T-helper 22 cell (primary cell): ENCODE measurements around the gene THRAP3.

Experiments used
- DNase-seq: peaks from one replicate; pipeline ENCODE4 v3.0.0-alpha.2; 2020; ENCODE audit warnings: low read depth

Gene THRAP3

DNA sequence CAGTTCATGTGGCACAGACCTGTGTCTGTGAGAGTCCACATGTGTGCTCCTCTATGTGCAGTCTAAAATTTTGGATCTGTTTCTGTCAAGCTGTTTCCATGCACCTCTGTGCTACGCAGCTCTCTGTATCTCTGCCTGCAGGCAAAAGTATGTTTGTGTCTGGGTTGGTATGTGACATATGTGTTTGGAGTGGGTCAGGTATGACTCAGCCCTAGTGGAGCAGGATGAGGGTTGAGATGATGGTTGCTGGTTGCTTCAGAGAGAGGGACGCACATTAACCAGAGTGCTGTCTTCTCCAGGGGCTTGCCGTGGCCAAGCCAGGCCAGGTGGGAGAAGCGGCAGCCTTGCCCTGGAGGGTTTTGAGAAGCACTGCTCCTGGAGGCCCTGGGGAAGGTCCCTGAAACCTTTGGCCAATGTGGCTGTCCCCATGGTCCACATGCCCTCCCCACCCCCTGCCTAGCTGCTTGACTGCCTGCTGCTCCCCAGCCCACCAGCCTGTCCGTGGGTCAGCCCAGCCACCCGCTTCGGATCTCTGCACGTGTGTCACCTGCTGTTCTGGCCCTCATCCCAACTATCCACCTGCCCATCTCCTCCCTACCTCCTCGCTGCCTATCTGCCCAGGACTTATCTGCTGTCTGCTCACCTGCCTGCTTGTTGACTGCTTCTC is 103.3 kb downstream of the THRAP3 start:
- no peak for DNase-seq

- no peak for DNase-seq
These were observed 103.8 kb downstream of the THRAP3 start for GRCh38 chr1:36328088-36328480.

DNA sequence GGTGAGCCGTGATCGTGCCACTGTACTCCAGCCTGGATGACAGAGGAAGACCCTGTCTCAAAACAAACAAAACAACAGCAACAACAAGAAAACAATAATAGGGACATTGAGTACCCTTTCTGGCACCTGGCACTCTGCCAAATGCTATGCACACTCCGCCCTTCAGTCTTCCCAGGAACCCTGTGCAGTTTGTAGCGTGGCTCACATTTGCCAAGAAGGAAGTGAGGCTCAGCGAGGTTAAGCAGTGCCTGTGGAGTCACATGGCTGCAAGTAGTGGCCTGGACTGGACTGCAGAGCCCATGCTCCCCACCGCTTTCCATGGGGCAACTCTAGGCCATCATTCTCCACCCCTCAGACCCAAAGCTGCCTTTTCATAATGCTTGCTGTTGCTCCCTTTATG is 104.5 kb downstream of the THRAP3 start:
- no peak for DNase-seq

GRCh38 chr1:36329817-36330216 is 105.6 kb downstream of the THRAP3 start:
- DNase-seq = no peak

GRCh38 chr1:36330940-36331339 is 106.7 kb downstream of the THRAP3 start:
- no peak for DNase-seq

GRCh38 chr1:36337830-36338229 is 113.6 kb downstream of the THRAP3 start:
- no peak for DNase-seq

DNA sequence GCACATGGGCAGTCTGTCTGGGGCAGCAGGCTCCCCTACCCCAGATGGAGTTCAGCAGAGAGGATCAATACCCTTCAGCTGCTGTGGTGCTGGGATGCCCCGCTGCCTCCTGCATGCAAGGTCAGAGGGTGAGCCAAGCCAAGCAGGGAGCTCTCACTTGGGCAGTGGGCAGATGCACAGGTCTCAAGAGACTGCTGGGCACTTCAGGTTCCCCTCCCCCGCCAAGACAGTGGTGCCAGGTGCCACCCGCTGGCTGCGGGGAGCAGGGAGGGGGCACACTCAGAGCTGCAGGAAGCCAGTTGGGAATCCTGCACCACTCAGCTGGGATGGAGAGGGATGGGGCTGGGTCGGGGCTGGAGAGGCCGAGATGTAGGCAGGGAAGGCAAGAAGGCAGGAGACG is 115.0 kb downstream of the THRAP3 start:
- no peak for DNase-seq

GRCh38 chr1:36339615-36340014 is 115.4 kb downstream of the THRAP3 start:
- DNase-seq = no peak

DNA sequence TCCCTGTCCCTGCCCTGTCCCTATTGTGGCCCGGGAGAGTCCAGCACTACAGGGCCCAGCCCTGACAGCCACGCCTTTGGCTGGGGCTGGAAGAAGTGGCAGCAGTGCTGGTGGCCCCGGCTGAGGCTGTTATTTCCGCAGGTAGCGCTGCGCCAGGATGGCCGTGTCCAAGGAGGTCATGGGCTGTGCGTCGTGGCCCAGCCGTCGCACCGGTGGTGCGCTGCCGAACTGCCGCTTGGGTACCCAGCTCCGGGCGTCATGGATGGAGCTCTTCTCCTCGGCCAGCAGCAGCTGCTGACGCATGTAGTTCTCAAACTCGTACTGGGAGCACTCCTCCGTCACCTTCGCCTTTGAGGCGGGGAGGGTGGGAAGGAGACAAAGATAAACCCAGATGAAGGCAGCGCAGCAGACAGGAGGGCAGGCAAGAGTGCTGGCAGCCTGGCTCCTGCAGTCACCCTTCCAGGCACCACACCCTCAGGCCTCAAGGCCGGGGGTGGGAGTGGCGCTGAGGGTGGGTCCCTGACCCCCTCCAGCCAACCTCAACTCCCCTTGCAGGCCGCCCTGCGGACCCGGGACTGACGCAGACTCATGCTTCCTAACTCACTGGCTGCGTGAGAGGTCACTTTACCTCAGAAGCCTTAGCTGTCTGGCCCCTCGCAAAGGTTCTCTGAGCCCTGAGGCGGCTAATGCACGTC is 117.5 kb downstream of the THRAP3 start:
- DNase-seq = no peak

DNA sequence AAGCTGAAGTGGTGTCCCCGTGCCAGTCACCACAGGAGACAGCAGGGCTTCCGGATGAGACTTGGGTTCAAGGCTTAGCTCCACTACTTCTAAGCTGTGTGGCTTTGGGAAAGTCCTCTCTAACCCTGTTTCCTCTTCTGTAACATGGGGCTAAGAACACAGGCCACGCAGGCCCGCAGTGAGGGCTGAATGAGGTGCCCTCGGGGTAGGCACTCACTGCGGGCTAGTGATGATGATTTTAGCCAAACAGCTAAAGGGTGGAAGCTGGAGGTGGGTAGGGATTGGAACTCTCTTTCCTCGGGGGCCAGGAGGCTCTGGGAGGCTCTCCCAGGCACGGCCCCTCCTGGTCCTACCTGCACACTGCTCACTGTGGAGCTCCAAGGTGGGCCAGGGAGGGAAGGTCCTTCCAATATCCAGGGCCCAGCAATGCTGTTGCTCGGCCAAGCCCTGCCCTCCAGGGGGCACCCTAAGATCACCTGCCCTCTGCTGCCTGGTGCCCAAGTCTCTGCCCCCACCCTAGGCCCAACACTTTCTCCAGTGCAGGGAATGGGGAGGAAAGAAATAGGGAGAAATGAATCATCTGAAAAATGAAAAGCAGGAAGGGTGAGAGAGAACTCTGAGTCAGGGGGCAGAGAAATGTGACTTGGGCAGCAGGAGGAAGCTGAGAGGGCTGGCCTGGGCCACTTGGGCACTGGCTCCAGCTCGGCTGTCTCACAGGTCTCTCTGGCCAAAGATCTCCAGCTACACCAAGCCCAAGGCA is 118.4 kb downstream of the THRAP3 start:
- no peak for DNase-seq

DNA sequence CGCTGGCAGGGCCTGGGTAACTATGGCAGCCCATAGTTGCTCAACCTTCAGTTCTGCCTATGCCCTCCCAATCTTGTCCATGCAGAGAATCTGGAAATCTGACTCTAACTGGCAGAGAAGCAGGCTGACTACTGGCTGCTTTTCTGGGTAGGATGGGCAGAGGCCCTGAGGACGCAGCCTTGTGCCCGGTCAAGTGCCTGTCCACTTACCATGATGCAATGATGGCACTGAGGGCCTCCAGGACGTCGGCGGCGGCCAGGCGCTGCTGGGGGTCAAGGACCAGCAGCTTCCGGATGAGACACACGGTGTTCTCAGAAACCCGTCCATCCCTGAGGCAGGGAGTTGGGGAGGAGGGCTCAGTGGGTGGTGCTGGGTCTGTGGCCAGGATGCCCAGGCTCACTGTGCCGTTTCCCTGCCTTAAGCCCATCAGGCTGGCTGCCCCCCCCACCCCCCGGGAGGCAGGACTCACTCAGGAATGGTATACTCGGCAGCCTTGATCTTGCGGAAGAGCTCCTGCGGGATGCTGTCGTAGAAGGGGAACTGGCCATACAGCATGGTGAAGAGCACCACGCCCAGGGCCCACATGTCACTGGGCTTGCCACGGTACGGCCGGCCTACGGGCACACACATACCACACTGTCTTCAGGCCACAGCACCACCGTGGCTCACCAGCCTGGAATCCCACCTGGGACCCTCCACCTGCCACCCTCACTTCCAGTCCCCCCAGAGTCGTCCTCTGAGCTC is 119.6 kb downstream of the THRAP3 start:
- no peak for DNase-seq

- no peak for DNase-seq
These were observed 120.1 kb downstream of the THRAP3 start for GRCh38 chr1:36344395-36344680.

GRCh38 chr1:36345353-36345752 is 121.1 kb downstream of the THRAP3 start:
- DNase-seq = no peak

GRCh38 chr1:36346741-36347370 is 122.6 kb downstream of the THRAP3 start:
- DNase-seq = no peak

DNA sequence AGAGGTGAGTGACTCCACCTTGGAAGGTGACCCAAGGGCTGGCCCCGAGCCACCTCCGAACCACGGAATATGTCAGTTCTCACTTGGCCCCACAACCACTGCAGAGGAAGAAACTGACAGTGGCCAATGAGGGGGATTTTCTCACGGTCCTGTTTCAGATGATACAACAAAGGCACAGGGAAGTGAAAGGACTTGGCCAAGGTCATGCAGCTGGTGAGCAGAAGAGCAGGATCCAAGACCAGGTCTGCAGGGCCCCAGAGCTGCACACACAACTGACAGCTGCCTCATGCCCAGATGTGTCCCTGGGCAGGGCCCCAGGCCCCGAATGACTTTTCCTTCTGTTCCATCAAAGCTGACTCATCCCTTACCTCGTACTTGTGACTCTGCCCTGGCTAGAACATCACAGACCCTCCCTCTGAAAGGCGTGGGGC is 125.0 kb downstream of the THRAP3 start:
- DNase-seq = no peak

- DNase-seq = no peak
These were observed 125.6 kb downstream of the THRAP3 start for GRCh38 chr1:36349839-36350238.

DNA sequence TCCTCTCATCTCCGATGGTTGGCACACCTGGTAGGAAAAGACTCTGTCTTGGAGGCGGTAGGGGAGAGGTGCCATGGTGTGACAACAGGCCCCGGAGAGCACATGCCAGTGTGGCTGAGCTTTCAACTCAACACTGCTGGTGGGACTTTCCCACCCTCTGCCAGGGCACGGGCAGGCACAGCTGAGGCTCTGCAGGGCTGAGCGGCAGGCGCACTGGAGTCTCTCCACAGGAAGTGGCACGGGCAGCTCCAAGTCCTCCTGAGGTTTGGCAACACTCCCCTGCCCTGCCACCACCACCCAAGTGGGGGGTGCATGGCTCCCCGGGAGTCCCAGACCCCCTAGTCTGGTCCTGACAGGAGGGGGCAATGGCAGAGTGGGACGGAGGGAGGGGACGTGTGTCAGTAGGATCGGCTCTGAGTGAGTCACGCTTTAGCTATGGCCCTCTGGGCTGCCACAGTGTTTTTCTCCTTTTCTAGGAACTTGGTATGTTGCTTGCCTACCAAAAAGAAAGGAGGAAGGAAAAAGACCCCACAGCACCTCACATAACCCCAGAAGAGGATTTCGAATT is 126.5 kb downstream of the THRAP3 start:
- DNase-seq = peak; percentile 45

- DNase-seq = no peak
These were observed 127.2 kb downstream of the THRAP3 start for GRCh38 chr1:36351227-36351977.

DNA sequence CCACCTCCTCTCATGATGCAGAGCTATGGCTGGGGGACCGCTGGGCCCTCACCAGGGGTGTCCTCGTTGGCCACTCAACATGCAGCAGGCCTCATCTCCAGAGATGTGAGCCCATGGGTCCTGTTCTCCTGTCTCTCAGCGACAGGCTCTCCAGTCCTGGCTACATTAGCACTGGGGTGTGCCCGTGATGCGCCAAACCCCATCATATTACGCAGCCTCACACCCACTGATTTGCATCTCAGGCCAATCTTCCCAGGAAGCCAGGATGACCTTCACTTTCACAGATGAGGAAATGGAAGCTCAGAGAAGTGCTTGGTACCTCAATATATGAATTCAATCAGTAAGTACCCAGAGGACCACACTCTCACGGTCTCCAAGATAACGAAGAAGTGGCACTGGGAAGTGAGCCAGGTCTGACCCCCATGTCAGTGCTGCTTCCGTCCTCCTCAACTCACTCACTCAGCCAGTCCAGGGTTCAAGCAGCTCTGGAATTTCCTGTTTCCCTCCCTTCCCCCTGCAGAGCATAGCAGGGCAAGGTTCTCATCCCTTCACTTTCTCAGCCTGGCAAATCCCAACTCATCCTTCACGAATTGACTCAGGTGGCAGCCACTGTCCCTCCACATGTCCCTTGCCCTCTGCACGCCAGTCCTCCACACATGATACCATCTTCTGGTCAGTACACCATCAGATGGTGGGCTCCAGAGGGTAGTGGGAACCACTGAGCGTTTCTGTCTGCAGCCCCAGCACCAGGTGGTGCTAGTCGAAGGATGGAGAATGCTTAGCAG is 128.1 kb downstream of the THRAP3 start:
- DNase-seq = no peak
